ENCODE results near the gene SEC24C. TPM values are rescaled to one million over a fixed set of nuclear protein-coding genes. Genes with fewer than 3 reads are reported as not detected.
"Not testable (repeated sequence)": the region's sequence is repeated elsewhere in the genome, so short reads cannot be mapped to it uniquely, and the experiment has no call there.

SEC24C gene
- total RNA-seq, 2 experiments from 2014 or later: 96.3 to 96.7 TPM

DNA sequence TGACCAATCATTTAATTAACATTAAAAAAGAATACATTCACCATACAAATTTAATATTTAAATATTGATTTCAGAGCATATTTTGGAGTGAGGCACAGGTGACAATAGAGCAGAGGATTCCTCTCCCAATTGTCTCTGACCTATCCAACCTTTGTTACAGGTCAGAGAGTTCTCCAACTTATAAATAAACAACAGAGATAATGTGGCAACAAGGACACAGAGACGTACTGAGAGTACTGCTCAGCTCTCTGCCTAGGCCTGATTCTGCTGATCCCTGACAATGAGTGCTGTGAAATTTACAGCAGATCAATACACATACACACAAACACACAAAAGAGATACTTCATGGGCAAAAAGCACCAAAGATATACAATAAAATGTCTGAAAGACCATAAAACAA lies 27.9 kb upstream of the SEC24C start:
- POLR2A ChIA-PET: no interaction called here
- H3K9me3 Mint-ChIP-seq: no peaks in the 10 kb centered on the region
- H3K27me3 Mint-ChIP-seq: no peaks in the 10 kb centered on the region
- peaks cover 12% of the 10 kb centered on the region for H3K36me3 Mint-ChIP-seq
- ATAC-seq (ENCODE audit: low read depth) (no peak), DNase-seq (no peak)
- H3K4me3 Mint-ChIP-seq: no peak overlapping the region
- peaks cover 4% of the 10 kb centered on the region for H3K4me1 Mint-ChIP-seq
- H3K27ac Mint-ChIP-seq: no peak overlapping the region

DNA sequence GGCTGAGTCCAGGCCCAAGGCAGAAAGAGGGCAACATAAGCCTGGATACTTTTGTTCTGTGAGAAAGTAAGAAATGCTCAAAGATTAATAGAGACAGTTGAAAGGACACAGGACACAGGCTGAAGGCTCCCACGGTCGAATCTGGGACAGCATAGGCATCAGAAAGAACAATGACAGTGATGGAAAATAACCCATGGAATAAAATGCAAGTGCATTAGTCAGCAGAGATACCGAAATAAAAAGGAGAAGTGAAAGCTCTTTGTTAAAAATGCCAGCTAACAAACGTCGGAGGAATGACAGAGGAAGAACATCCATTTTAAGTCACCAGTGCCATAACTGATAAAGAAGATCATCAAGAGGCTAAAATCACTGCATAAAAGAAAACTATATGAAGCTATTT lies 26.6 kb upstream of the SEC24C start:
- DNase-seq (no peak), ATAC-seq (ENCODE audit: low read depth) (no peak)
- H3K27me3 Mint-ChIP-seq: no peaks in the 10 kb centered on the region
- no peak overlapping the region for H3K4me3 Mint-ChIP-seq
- peaks cover 8% of the 10 kb centered on the region for H3K36me3 Mint-ChIP-seq
- POLR2A ChIA-PET: no interaction called here
- no peaks in the 10 kb centered on the region for H3K9me3 Mint-ChIP-seq
- H3K27ac Mint-ChIP-seq: no peak overlapping the region
- peaks cover 4% of the 10 kb centered on the region for H3K4me1 Mint-ChIP-seq

DNA sequence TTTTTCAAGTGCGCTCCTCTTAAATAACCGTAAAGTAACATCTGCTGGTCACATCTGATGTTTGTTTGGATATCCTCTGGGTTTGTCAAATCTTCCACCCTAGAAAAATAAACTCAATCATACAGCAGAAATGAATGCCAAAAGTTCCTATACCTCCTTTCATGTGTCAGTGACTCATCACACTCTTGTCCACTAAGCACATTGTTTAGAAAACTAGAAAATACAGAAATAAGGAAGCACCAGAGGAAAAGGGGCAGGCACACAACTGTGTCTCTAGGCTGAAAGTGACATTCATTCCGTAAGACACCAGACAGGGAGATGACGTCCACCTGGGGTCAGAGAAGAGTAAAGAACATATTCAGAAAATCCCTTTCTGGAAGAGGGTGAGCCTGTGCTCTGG lies 23.6 kb upstream of the SEC24C start:
- POLR2A ChIA-PET; H3K36me3 Mint-ChIP-seq; H3K27me3 Mint-ChIP-seq; DNase-seq; H3K4me3 Mint-ChIP-seq; ATAC-seq (ENCODE audit: low read depth); H3K9me3 Mint-ChIP-seq; H3K4me1 Mint-ChIP-seq; H3K27ac Mint-ChIP-seq: not testable (repeated sequence)

DNA sequence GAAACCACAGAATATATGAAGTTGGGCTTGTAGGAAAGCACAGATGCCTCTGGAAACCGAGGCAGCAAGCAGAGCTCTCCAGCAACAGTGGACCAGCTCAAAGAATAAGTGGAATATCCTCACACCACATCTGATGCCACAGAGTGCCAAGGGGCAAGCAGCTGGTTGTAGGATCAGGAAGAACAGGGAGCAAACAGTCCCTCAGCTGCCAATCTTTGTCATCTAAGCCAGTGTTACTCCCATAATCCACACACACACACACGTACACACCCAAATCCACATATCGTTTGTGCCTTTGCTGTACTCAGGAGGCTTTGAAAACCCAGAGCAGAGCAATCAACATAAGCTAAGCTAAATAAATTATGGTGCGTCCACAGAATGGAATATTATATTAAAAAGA lies 20.7 kb upstream of the SEC24C start:
- Mint-ChIP-seq H3K4me3 (no peak overlapping the region), H3K36me3 (peaks cover 14% of the 10 kb centered on the region), H3K27ac (no peak overlapping the region), H3K9me3 (no peaks in the 10 kb centered on the region), H3K4me1 (peaks cover 8% of the 10 kb centered on the region), H3K27me3 (no peaks in the 10 kb centered on the region)
- POLR2A ChIA-PET: no interaction called here
- DNase-seq: no peak
- ATAC-seq (ENCODE audit: low read depth): no peak

DNA sequence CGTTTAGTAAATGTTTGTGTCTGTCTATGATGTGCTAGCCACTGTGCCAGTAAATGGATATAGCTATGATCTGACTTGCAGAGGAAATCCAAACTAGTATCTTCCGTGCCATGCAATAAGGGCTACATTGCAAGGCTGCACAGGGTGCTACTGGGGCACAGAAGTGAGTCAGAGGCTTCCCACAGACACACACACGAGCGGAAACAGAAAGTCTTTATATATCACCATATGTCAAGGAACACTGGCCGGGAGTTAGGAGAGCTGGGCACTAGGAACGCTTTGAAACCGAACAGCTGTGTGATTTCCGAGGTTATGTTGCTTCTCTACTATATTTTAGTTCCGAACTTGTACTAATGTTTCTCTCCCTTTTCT lies 14.4 kb upstream of the SEC24C start:
- H3K27me3 Mint-ChIP-seq, H3K9me3 Mint-ChIP-seq: not testable (repeated sequence)
- Mint-ChIP-seq H3K4me3 (peak overlapping the region; percentile 99), H3K4me1 (peaks cover 15% of the 10 kb centered on the region), H3K36me3 (peaks cover 12% of the 10 kb centered on the region), H3K27ac (peak overlapping the region; percentile 97)
- DNase-seq (peak; percentile 41), ATAC-seq (ENCODE audit: low read depth) (peak; percentile 17)
- POLR2A ChIA-PET: interaction anchor here (1.4 to 4.0 kb wide), 4 partner anchors 14 to 52 kb away, joined by 3 to 47 read pairs (median 14); partner anchors contain the start of genes CHCHD1 and SEC24C

DNA sequence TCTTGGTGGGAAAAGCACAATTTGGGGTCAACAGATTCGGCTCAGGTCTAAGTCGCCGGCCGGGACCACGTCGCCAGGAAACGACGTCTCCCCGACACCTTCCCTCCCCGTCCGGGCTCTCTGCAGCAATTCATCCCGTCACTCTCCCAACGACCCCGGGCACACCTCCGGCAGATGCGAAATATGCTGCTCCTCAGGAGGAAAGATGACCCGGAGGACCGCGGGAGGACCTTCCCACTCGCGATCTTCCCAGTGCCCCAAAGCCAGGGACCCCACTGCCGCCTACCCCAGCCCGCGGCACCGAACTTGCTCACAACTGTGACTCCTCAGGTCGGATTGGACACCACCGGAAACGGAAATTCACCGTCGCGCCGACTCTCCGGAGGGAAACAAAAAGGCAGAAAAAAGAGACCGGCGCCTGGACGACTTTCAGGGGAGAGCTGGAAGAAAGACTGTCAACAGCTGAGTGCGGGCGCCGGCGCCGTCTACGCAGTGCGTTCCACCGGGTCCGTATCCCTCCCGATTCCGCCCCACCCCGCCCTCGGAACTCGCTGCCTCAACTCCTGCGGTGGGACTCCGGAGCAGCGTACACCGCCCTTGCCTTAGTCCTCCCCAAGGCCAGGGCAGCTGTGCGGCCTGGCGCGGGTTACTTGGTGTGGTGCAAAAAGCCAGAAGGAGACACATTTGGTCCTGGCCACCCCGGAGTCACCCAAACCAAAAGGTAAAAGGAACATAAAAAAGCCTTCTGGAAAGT lies 13.8 kb upstream of the SEC24C start:
- Mint-ChIP-seq H3K36me3 (peaks cover 13% of the 10 kb centered on the region), H3K4me3 (peak overlapping the region; percentile 99), H3K27me3 (no peaks in the 10 kb centered on the region), H3K9me3 (no peaks in the 10 kb centered on the region), H3K4me1 (peaks cover 15% of the 10 kb centered on the region), H3K27ac (peak overlapping the region; percentile 97)
- DNase-seq (peak; percentile 94), ATAC-seq (ENCODE audit: low read depth) (peak; percentile 92)
- POLR2A ChIA-PET: interaction anchor here (0.8 to 4.0 kb wide), 9 partner anchors 13 to 150 kb away, joined by 3 to 47 read pairs (median 3); partner anchors contain the start of genes CHCHD1 and SEC24C

DNA sequence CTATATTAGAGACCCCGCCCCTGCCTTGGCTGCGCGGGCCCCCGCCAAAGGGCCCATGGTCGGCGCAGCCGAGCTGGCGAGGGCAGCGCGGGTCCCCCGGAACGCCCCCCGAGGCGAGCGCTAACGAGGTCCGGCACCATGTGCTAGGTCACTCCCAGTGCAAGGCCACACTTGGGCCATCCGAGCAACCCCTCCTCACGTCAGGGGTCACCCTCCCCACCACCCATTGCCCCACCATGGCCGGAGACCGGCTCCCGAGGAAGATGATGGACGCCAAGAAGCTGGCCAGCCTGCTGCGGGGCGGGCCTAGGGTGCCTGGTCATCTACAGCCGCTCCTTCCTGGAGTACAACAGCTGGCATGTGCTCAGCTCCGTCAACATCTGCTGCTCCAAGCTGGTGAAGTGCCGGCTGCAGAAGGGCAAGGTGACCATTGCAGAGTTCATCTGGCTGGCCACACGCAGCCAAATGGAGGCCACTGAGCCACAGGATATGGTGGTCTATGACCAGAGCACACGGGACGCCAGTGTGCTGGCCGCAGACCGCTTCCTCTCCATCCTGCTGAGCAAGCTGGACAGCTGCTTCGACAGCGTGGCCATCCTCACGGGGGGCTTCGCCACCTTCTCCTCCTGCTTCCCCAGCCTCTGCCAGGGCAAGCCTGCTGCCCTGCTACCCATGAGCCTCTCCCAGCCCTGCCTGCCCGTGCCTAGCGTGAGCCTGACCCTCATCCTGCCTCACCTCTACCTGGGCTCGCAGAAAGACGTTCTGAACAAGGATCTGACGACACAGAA lies 12.4 kb upstream of the SEC24C start:
- DNase-seq: no peak
- POLR2A ChIA-PET: interaction anchor here (0.6 to 4.0 kb wide), 7 partner anchors 12 to 540 kb away, joined by 3 to 47 read pairs (median 4); partner anchors contain the start of gene SEC24C
- Mint-ChIP-seq H3K36me3 (peaks cover 6% of the 10 kb centered on the region), H3K4me1 (peaks cover 11% of the 10 kb centered on the region), H3K27me3 (no peaks in the 10 kb centered on the region), H3K9me3 (no peaks in the 10 kb centered on the region), H3K27ac (no peak overlapping the region), H3K4me3 (peak overlapping the region; percentile 33)
- ATAC-seq (ENCODE audit: low read depth): no peak

DNA sequence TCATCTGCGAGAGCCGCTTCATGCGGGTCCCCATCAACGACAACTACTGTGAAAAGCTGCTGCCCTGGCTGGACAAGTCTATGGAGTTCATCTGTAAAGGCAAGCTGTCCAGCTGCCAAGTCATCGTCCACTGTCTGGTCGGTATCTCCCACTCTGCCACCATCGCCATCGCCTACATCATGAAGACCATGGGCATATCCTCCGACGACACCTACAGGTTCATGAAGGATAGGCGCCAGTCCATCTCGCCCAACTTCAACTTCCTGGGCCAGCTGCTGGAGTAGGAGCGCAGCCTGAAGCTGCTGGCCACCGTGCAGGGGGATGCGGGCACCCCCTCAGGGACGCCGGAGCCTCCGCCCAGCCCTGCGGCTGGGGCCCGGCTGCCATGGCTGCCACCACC lies 11.7 kb upstream of the SEC24C start:
- H3K27ac Mint-ChIP-seq: no peak overlapping the region
- peaks cover 7% of the 10 kb centered on the region for H3K4me1 Mint-ChIP-seq
- H3K9me3 Mint-ChIP-seq: no peaks in the 10 kb centered on the region
- H3K4me3 Mint-ChIP-seq: peak overlapping the region; percentile 33
- POLR2A ChIA-PET: interaction anchor here (4.0 kb wide), 1 partner anchor 11 kb away, joined by 47 read pairs; the partner anchor contains the start of gene SEC24C
- H3K27me3 Mint-ChIP-seq: no peaks in the 10 kb centered on the region
- no peak for ATAC-seq (ENCODE audit: low read depth)
- no peak for DNase-seq
- peaks cover 2% of the 10 kb centered on the region for H3K36me3 Mint-ChIP-seq

DNA sequence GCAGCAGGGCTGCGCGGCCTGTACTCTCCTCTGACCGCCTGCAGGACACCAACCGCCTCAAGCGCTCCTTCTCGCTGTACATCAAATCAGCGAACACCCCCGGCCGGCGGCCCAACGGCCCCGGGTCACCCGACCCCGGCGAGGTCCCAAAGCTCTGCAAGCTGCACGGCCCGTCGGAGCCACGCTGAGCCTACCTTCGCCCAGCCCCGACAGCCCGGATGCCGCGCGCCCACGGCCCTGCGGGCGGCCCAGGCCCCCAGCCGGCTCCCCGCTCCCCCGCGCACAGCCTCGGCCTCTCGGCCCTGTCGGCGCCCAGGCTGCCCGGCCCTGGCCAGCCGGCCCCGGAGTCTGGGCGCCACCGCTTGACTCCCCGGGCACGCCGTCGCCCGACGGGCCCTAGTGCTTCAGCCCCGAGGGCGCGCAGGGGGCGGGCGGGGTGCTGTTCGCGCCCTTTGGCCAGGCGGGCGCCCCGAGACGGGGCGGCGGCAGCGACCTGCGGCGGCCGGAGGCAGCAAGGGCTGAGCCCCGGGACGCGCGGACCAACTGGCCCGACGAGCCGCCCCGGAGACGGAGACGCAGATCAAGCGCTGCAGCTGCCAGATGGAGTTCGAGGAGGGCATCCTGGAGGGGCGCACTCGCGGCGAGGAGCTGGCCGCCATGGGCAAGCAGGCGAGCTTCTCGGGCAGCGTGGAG lies 11.1 kb upstream of the SEC24C start:
- Mint-ChIP-seq H3K9me3 (no peaks in the 10 kb centered on the region), H3K4me1 (peaks cover 7% of the 10 kb centered on the region), H3K27ac (no peak overlapping the region), H3K27me3 (no peaks in the 10 kb centered on the region), H3K4me3 (no peak overlapping the region), H3K36me3 (peaks cover 2% of the 10 kb centered on the region)
- DNase-seq (no peak), ATAC-seq (ENCODE audit: low read depth) (no peak)
- POLR2A ChIA-PET: interaction anchor here (0.6 to 4.0 kb wide), 2 partner anchors 11 kb away, joined by 3 to 47 read pairs; partner anchors contain the start of gene SEC24C

DNA sequence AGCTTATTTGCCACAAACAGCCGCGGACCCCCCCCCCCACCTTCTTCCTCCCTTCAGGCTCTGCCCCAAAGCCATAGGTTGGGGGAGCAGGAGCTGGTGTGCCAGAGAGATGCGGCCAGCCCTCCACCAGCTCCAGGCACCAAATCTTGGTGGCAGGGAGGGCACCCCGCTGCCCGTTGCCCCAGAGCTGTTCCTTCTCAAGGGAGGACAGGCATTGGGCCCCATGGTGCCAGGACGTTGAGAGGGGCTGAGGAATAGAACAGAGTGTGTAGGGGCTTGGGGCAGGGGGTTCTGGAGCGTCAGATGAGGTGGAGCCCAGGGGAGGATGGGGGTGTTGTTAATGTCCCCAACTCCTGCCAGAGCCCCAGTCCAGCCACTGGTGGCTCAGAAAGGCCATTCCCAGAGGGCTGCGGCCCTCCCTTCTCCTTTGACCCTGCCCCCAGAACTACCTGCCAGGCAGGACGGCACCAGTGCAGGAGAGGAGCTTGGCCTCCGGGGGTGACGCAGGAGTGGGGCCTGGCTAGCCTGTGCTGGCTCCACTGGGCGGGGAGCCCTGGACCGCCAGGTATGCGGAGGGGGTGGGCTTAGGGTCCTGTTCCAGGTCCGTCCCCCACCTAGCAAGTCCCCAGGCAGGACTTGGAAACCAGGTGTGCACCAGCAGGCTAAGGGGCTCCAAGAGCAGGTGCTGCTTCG lies 10.0 kb upstream of the SEC24C start:
- H3K36me3 Mint-ChIP-seq: peaks cover 2% of the 10 kb centered on the region
- no peak for DNase-seq
- no peak overlapping the region for H3K27ac Mint-ChIP-seq
- no peaks in the 10 kb centered on the region for H3K9me3 Mint-ChIP-seq
- no peak overlapping the region for H3K4me3 Mint-ChIP-seq
- POLR2A ChIA-PET: interaction anchor here (0.6 kb wide), 1 partner anchor 9 kb away, joined by 3 read pairs; no protein-coding TSS in a partner anchor
- H3K27me3 Mint-ChIP-seq: no peaks in the 10 kb centered on the region
- peaks cover 7% of the 10 kb centered on the region for H3K4me1 Mint-ChIP-seq
- no peak for ATAC-seq (ENCODE audit: low read depth)

DNA sequence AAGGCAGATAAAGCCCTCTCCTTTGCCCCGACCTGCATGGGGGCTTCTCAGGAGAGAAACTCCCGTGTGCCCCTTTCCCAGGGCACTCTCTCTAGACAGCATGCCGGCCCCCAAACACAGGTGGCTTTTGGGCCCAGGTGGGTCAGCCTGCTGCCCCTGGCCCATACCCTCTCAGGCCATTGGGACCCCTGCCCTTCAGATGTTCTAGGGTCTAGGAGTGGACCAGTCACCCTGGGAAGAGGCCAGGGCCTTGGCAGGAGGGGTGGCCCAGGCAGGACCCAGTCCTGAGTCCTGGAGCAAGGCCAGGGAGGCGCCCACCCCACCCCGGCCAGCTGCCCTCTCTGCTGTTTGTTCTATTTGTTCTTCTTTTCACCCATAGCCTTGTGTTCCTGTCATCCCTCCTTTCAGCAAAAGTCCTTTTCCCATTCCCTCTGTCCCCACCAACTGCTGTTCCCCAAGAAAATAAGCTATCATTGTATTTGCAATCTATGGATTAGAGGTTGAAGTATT lies 9.3 kb upstream of the SEC24C start:
- Mint-ChIP-seq H3K27me3 (no peaks in the 10 kb centered on the region), H3K27ac (no peak overlapping the region), H3K4me1 (peaks cover 7% of the 10 kb centered on the region), H3K36me3 (peaks cover 2% of the 10 kb centered on the region), H3K9me3 (no peaks in the 10 kb centered on the region), H3K4me3 (no peak overlapping the region)
- no peak for DNase-seq
- ATAC-seq (ENCODE audit: low read depth): no peak
- POLR2A ChIA-PET: no interaction called here

DNA sequence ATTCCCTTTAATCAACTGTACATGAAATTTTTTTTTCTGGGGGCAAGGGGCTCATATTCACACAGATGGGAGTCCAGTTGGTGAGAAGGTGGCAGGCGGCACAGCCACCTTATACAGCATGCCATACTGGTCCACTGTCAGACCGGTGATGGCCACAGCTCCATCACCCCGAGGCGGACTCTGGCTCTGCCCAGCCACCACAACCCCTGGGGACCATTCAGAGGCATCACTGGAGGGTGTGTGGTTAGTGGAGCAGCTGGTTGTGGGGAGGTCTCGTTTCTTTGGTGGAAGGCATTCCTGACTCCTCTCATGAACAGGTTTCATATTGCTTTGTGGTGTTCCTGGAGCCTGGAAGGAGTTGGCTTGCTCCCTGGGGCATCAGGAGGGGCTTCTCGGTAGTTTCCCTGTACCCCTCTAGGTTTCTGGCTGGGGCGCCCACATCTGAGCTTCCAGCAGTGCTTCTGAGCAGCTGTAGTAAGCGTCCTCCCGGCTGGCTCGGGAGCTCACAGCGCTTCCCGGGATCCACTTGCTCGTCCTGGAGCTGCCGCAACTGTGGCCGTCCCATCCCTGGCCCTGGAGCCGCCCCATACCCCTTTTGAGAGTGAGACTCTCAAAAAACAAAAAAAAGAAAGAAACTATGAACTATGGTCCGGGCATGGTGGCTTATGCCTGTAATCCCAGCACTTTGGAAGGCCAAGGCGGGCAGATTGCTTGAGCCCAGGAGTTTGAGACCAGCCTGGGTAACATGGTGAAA lies 3.5 kb upstream of the SEC24C start:
- H3K4me3 Mint-ChIP-seq; H3K4me1 Mint-ChIP-seq; H3K27me3 Mint-ChIP-seq; ATAC-seq (ENCODE audit: low read depth); DNase-seq; H3K27ac Mint-ChIP-seq; H3K36me3 Mint-ChIP-seq; H3K9me3 Mint-ChIP-seq: not testable (repeated sequence)
- POLR2A ChIA-PET: interaction anchor here (0.6 to 0.7 kb wide), 2 partner anchors 31 to 70 kb away, joined by 3 read pairs; a partner anchor contains a TSS
